Smooth muscle cell (in vitro differentiated cells): ENCODE data around the gene PSD4. TPM values are rescaled to one million over a fixed set of nuclear protein-coding genes. Genes with fewer than 3 reads are reported as not detected.

Experiments used
- DNase-seq: peaks from one replicate; lab custom pipeline; 2025; ENCODE audit not compliant: unreplicated experiment; lab: John Stamatoyannopoulos, UW
- H2AFZ ChIP-seq: fragments of 200-600 bp; sonication (generic); 2 replicates; pipeline ENCODE4 v1.6.0; 2016; ENCODE audit warnings: antibody characterized with exemption, low read depth, mild to moderate bottlenecking
- H3F3A ChIP-seq: fragments of 200-600 bp; sonication (generic); 2 replicates; pipeline ENCODE4 v1.6.0; 2017; ENCODE audit warnings: antibody characterized with exemption, low read depth
- H3K27ac ChIP-seq: fragments of 200-600 bp; sonication (generic); 2 replicates; pipeline ENCODE4 v1.5.1; 2016; ENCODE audit warnings: low read depth, mild to moderate bottlenecking
- H3K27me3 ChIP-seq: fragments of 200-600 bp; sonication (generic); 2 replicates; pipeline ENCODE4 v1.6.1; 2016; ENCODE audit warnings: low read depth, mild to moderate bottlenecking
- H3K36me3 ChIP-seq: fragments of 200-600 bp; sonication (generic); 2 replicates; pipeline ENCODE4 v1.5.1; 2016; ENCODE audit warnings: low read depth
- H3K4me1 ChIP-seq: fragments of 200-600 bp; sonication (generic); 2 replicates; pipeline ENCODE4 v1.5.1; 2016; ENCODE audit warnings: low read depth
- H3K4me2 ChIP-seq: fragments of 200-600 bp; sonication (generic); 2 replicates; pipeline ENCODE4 v1.6.0; 2016; ENCODE audit warnings: mild to moderate bottlenecking
- H3K4me3 ChIP-seq: fragments of 200-600 bp; sonication (generic); 2 replicates; pipeline ENCODE4 v1.5.1; 2016; ENCODE audit warnings: mild to moderate bottlenecking
- H3K79me2 ChIP-seq: fragments of 200-600 bp; sonication (generic); 2 replicates; pipeline ENCODE4 v1.6.0; 2016; ENCODE audit warnings: low read depth, mild to moderate bottlenecking
- H3K9ac ChIP-seq: fragments of 200-600 bp; sonication (generic); 2 replicates; pipeline ENCODE4 v1.6.0; 2016; ENCODE audit warnings: low read depth
- H3K9me3 ChIP-seq: fragments of 200-600 bp; sonication (generic); replicated peaks from 2 replicates; pipeline ENCODE4 v1.5.1; 2016; ENCODE audit warnings: low read depth
- H4K20me1 ChIP-seq: fragments of 200-600 bp; sonication (generic); 2 replicates; pipeline ENCODE4 v1.6.0; 2016; ENCODE audit warnings: low read depth
- WGBS: methylation state at CpG from one replicate; pipeline ENCODE4 v1.1.7; 2016; ENCODE audit warnings: low lambda C conversion rate; 5-methylcytosine and 5-hydroxymethylcytosine counted together
- polyA plus RNA-seq: library from polyadenylated mRNA; unstranded; fragments of >200 nt; fragmentation: Nextera tagmentation; extraction: Ambion mirVana; gene quantifications from 2 replicates; pipeline ENCODE4 v1.2.1, GENCODE V29; 2016
- total RNA-seq: library from RNA; depleted of rRNA; stranded (reverse); fragments of >200 nt; gene quantifications from 2 replicates; pipeline ENCODE4 v1.2.3, GENCODE V29; 2014
- TF ChIP-seq, protein P1 (sequence below): fragments of 200-600 bp; sonication (generic); IDR thresholded peaks from 2 replicates; pipeline ENCODE4 v1.5.1; 2017; ENCODE audit warnings: borderline replicate concordance, mild to moderate bottlenecking, antibody characterized with exemption; ENCODE audit not compliant: insufficient read depth, poor library complexity, severe bottlenecking

PSD4 gene
- total and polyA plus RNA-seq, 2 experiments from 2014 or later, result 7.3 to 7.8 TPM

DNA sequence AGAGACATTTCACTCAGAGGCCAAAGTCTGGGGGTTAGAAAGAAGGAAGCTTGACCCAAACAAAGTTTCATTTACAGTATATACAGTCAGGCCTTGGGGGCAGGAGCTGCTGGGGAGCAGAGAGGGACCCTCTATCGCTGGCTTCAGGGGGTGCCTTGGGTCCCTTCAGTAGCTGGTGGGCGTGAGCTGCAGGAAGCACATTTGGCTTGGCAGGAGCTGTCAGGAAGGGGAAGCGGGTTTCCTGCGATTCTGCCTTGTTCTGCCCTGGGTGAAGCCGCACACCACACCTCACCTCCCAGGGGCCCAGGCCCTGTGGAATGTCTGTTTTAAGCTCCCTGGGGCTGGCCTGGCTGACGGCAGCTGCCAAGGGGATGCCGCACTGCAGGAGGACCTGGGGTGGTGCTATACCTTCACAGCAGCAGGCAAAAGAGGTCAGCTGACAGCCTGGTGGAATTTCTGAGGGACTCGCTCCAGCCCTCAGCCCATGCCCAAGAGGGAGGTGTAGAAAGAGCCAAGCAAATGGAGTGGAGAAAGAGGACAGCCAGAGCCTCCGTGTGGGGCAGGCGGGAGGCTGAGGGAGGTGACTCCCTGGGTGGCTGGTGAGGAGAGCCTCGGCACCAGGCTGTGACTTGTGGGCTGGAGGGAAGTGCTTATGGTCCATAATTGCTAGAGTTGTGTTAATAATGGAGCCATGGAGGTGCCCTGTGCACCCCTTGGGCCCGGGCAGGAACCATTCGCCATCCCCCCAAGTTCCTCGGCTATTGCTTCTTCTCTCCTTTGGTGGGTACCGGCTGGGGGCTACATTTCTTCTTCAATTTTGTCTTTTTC lies 43.9 kb downstream of the PSD4 start:
- Histone ChIP-seq H3K9me3 (no peaks in the 10 kb centered on the region), H3K36me3 (no peaks in the 10 kb centered on the region), H3K4me3 (no peak overlapping the region), H3K27ac (no peak overlapping the region), H3K27me3 (no peaks in the 10 kb centered on the region), H3K9ac (no peak overlapping the region), H2AFZ (no peak overlapping the region), H3K79me2 (no peaks in the 10 kb centered on the region), H3K4me2 (no peak overlapping the region), H3K4me1 (no peaks in the 10 kb centered on the region), H3F3A (no peaks in the 10 kb centered on the region), H4K20me1 (no peaks in the 10 kb centered on the region)
- no peak for DNase-seq
- 81% methylated on average over 15 of the region's 15 CpGs for WGBS
- TF ChIP-seq, protein P1, sequence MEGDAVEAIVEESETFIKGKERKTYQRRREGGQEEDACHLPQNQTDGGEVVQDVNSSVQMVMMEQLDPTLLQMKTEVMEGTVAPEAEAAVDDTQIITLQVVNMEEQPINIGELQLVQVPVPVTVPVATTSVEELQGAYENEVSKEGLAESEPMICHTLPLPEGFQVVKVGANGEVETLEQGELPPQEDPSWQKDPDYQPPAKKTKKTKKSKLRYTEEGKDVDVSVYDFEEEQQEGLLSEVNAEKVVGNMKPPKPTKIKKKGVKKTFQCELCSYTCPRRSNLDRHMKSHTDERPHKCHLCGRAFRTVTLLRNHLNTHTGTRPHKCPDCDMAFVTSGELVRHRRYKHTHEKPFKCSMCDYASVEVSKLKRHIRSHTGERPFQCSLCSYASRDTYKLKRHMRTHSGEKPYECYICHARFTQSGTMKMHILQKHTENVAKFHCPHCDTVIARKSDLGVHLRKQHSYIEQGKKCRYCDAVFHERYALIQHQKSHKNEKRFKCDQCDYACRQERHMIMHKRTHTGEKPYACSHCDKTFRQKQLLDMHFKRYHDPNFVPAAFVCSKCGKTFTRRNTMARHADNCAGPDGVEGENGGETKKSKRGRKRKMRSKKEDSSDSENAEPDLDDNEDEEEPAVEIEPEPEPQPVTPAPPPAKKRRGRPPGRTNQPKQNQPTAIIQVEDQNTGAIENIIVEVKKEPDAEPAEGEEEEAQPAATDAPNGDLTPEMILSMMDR, result no peak

DNA sequence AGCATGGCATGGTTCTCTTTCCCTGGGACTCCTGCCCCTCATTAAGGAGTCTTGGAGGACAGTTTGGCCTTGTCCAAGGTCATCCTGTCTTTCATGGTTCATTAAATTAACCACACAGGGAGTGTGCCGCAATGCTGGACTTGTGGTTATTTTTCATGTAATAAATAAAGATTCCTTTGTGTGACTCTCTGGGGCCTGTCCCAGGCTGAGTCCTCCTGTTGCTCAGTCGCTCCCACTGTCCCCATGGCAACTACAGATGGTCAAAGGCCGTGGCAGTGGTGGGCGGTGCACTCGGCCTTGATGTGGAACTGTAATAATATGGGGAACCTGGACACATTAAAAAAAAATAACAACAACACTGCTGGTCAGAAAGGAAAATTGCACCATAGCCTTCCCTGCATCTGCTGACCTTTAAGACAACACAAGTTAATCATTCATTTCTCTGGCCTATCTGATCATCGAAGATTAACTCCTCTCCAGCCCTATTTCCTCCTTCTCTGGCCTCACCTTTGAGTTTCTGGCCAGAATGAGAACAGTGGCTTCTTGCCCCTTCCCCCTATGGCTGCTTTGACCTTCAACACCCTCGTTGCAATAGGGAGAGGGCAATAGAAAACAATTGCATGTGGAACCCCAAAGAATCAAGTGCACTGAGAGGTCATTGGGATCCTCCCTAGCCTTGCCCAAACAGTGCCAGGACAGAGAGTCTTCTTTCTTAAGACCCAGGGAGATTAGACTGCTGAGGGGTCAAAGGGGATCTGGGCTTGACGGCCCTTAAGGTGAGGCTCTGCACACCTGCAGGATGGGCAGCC lies 44.7 kb downstream of the PSD4 start:
- Histone ChIP-seq H3K4me2 (no peak overlapping the region), H2AFZ (no peak overlapping the region)

DNA sequence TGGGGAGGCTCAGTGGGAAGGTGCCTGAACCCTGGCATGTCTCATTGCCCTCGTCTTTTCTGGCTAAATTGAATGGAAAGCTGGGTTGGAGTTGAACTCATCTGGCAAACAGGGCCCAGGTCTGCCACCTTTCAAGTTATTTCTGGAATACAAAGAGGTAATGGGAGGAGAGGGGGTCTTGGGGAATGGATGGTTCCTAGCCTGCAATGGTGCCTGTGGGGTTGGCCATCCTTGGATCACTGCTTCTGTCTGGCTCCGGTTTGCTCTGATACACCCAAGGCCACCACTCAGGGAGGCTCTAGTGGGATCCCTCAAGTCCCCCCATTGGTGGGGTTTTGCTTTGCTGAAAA lies 45.3 kb downstream of the PSD4 start:
- WGBS, result 98% methylated on average over 2 of the region's 2 CpGs
- Histone ChIP-seq H2AFZ (no peak overlapping the region), H3K36me3 (no peaks in the 10 kb centered on the region), H3K4me3 (no peak overlapping the region), H3K9me3 (no peaks in the 10 kb centered on the region), H3K4me1 (no peaks in the 10 kb centered on the region), H3F3A (no peaks in the 10 kb centered on the region), H3K4me2 (no peak overlapping the region), H3K79me2 (no peaks in the 10 kb centered on the region), H3K27ac (no peak overlapping the region), H3K27me3 (no peaks in the 10 kb centered on the region), H4K20me1 (no peaks in the 10 kb centered on the region), H3K9ac (no peak overlapping the region)
- DNase-seq, result no peak
- TF ChIP-seq, protein P1, result no peak

More for the DNA sequence above, 44.7 kb downstream of the PSD4 start:
- H3K36me3 ChIP-seq, result no peaks in the 10 kb centered on the region
- TF ChIP-seq, protein P1, result no peak
- H3K4me1 ChIP-seq, result no peaks in the 10 kb centered on the region
- 66% methylated on average over 8 of the region's 8 CpGs for WGBS
- DNase-seq, result no peak
- H3K79me2 ChIP-seq, result no peaks in the 10 kb centered on the region
- H3K27ac ChIP-seq, result no peak overlapping the region
- H4K20me1 ChIP-seq, result no peaks in the 10 kb centered on the region
- H3F3A ChIP-seq, result no peaks in the 10 kb centered on the region
- H3K9me3 ChIP-seq, result no peaks in the 10 kb centered on the region
- no peaks in the 10 kb centered on the region for H3K27me3 ChIP-seq
- H3K9ac ChIP-seq, result no peak overlapping the region
- H3K4me3 ChIP-seq, result no peak overlapping the region
